ENCODE results near the gene MLIP.

Gene MLIP

DNA sequence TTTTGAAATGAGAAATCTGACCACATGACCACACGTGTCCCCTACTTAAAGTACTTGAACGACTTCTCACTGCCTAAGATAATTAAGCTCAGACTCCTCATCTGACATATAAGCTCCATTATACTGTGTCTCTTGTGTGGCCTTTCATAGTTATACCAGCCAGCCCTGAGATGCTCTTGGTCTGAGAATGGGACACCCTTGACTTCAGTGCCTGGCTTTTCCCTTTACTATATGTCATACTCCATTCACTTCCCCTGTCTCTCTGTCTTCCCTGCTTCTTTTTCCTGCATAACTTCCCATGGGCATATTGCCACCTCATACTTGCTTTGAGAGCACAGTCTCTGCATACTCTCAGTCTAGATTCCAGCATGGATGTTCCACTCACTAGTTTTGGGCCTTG lies 143.6 kb downstream of the MLIP start:
- no peaks in the 10 kb centered on the region for H3K9me2 ChIP-seq (ENCODE audit: low read depth, low read length)
- no peak overlapping the region for H3K4me2 ChIP-seq (ENCODE audit: low read length)
- no peak overlapping the region for H2AFZ ChIP-seq (ENCODE audit: low read length)
- H3K9ac ChIP-seq (ENCODE audit: low read length), result no peak overlapping the region
- no peaks in the 10 kb centered on the region for H3K36me3 ChIP-seq (ENCODE audit: insufficient read depth, low read length)
- H3K79me2 ChIP-seq (ENCODE audit: insufficient read depth, low read length), result no peaks in the 10 kb centered on the region
- H3K9me3 ChIP-seq (ENCODE audit: low read length), result no peaks in the 10 kb centered on the region
- H3K4me3 ChIP-seq (ENCODE audit: low read depth, low read length, poor library complexity, severe bottlenecking), result no peak overlapping the region
- H3K4me1 ChIP-seq (ENCODE audit: insufficient read depth, low read length, severe bottlenecking), result no peaks in the 10 kb centered on the region
- TF ChIP-seq, protein P1, sequence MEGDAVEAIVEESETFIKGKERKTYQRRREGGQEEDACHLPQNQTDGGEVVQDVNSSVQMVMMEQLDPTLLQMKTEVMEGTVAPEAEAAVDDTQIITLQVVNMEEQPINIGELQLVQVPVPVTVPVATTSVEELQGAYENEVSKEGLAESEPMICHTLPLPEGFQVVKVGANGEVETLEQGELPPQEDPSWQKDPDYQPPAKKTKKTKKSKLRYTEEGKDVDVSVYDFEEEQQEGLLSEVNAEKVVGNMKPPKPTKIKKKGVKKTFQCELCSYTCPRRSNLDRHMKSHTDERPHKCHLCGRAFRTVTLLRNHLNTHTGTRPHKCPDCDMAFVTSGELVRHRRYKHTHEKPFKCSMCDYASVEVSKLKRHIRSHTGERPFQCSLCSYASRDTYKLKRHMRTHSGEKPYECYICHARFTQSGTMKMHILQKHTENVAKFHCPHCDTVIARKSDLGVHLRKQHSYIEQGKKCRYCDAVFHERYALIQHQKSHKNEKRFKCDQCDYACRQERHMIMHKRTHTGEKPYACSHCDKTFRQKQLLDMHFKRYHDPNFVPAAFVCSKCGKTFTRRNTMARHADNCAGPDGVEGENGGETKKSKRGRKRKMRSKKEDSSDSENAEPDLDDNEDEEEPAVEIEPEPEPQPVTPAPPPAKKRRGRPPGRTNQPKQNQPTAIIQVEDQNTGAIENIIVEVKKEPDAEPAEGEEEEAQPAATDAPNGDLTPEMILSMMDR (IDR thresholded peaks at IDR 0.05; ENCODE audit: low read length), result no peak
- no peak for TF ChIP-seq EZH2 (IDR thresholded peaks at IDR 0.05; ENCODE audit: borderline replicate concordance, low read length)
- no peaks in the 10 kb centered on the region for H3K27me3 ChIP-seq (ENCODE audit: insufficient read depth, low read length)
- H3K27ac ChIP-seq (ENCODE audit: low read depth, low read length, poor library complexity, severe bottlenecking), result no peak overlapping the region
- no peaks in the 10 kb centered on the region for H3F3A ChIP-seq (ENCODE audit: insufficient read depth, low read length)
- no peaks in the 10 kb centered on the region for H4K20me1 ChIP-seq (ENCODE audit: insufficient read depth, low read length)

DNA sequence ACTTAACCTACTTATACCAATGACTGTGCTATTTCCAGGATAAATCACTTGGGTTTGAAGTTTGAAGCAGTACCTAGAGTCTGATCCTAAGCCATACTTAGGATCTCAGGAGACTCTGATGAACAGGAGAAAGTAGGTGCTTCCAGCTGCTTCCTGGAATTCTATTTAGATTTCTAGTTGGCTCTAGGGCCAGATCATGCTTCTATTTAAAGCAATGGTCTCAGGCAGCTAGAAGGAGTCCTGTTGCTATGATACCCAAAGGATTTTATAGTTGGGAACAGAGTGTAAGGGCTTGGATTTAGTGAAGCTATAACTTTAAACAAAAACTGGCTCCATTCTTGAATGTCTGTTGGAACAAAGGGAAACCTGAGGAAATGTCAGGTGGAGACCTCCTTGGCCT lies 144.6 kb downstream of the MLIP start:
- TF ChIP-seq EZH2 (IDR thresholded peaks at IDR 0.05; ENCODE audit: borderline replicate concordance, low read length), result no peak
- TF ChIP-seq, protein P1 (IDR thresholded peaks at IDR 0.05; ENCODE audit: low read length), result no peak
- no peaks in the 10 kb centered on the region for H3K9me3 ChIP-seq (ENCODE audit: low read length)
- H3K79me2 ChIP-seq (ENCODE audit: insufficient read depth, low read length), result no peaks in the 10 kb centered on the region
- no peak overlapping the region for H2AFZ ChIP-seq (ENCODE audit: low read length)
- no peaks in the 10 kb centered on the region for H3K36me3 ChIP-seq (ENCODE audit: insufficient read depth, low read length)
- no peak overlapping the region for H3K4me2 ChIP-seq (ENCODE audit: low read length)
- no peaks in the 10 kb centered on the region for H3K27me3 ChIP-seq (ENCODE audit: insufficient read depth, low read length)
- no peaks in the 10 kb centered on the region for H3F3A ChIP-seq (ENCODE audit: insufficient read depth, low read length)
- no peak overlapping the region for H3K27ac ChIP-seq (ENCODE audit: low read depth, low read length, poor library complexity, severe bottlenecking)
- no peaks in the 10 kb centered on the region for H3K4me1 ChIP-seq (ENCODE audit: insufficient read depth, low read length, severe bottlenecking)
- H4K20me1 ChIP-seq (ENCODE audit: insufficient read depth, low read length), result no peaks in the 10 kb centered on the region
- H3K9me2 ChIP-seq (ENCODE audit: low read depth, low read length), result no peaks in the 10 kb centered on the region
- no peak overlapping the region for H3K4me3 ChIP-seq (ENCODE audit: low read depth, low read length, poor library complexity, severe bottlenecking)
- no peak overlapping the region for H3K9ac ChIP-seq (ENCODE audit: low read length)

DNA sequence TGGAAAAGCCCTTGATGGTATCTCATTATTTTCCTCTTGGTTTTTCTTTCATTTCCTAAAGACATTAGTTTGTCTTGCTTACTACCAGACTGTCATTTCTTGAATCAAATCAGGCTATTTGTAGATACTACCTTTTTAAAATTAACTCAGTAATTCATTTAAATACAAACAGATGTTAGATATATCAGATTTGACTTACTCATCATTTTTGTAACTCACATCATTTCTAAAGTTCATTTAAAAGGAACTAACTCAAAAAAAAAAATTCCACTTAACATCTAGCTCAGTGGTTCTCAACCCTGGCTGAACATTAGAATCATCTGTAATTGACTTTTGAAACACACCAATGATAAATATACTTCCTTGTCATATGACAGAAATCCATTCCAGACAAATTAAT lies 148.8 kb downstream of the MLIP start:
- Histone ChIP-seq H3K9ac (ENCODE audit: low read length) (no peak overlapping the region), H3K79me2 (ENCODE audit: insufficient read depth, low read length) (no peaks in the 10 kb centered on the region), H3K4me2 (ENCODE audit: low read length) (no peak overlapping the region), H3K27me3 (ENCODE audit: insufficient read depth, low read length) (no peaks in the 10 kb centered on the region), H3K36me3 (ENCODE audit: insufficient read depth, low read length) (no peaks in the 10 kb centered on the region), H3K4me3 (ENCODE audit: low read depth, low read length, poor library complexity, severe bottlenecking) (no peak overlapping the region), H2AFZ (ENCODE audit: low read length) (no peak overlapping the region), H3F3A (ENCODE audit: insufficient read depth, low read length) (no peaks in the 10 kb centered on the region), H3K9me2 (ENCODE audit: low read depth, low read length) (no peaks in the 10 kb centered on the region), H4K20me1 (ENCODE audit: insufficient read depth, low read length) (no peaks in the 10 kb centered on the region), H3K27ac (ENCODE audit: low read depth, low read length, poor library complexity, severe bottlenecking) (no peak overlapping the region), H3K9me3 (ENCODE audit: low read length) (no peaks in the 10 kb centered on the region), H3K4me1 (ENCODE audit: insufficient read depth, low read length, severe bottlenecking) (no peaks in the 10 kb centered on the region)
- no peak for TF ChIP-seq EZH2 (IDR thresholded peaks at IDR 0.05; ENCODE audit: borderline replicate concordance, low read length)
- TF ChIP-seq, protein P1 (IDR thresholded peaks at IDR 0.05; ENCODE audit: low read length), result no peak
